OCI-LY7 (cell line): ENCODE results near the gene GTPBP4. TPM values are rescaled to one million over a fixed set of nuclear protein-coding genes. Genes with fewer than 3 reads are reported as not detected.

Source experiments
- BruUV-seq: library from RNA; stranded (reverse); fragments of 400-500 nt; replicated peaks from 2 replicates; lab custom pipeline; 2021; lab: Mats Ljungman, UMichigan
- CTCF ChIA-PET: fragments of 300-600 bp; sonication (Branson Sonifier 250); formaldehyde crosslinking; loops from one replicate; lab custom pipeline; 2022; ENCODE audit warnings: antibody characterized with exemption; ENCODE audit not compliant: unreplicated experiment; lab: Charles Lee
- POLR2A ChIA-PET: fragments of 300-600 bp; sonication (Branson Sonifier 250); formaldehyde crosslinking; loops from one replicate; lab custom pipeline; 2022; ENCODE audit warnings: antibody characterized with exemption; lab: Charles Lee
- DNase-seq: peaks from one replicate; pipeline ENCODE4 v3.0.0-alpha.2; 2015; ENCODE audit warnings: low spot score
- H2AFZ ChIP-seq: fragments of 200-600 bp; sonication (generic), shearing (Covaris generic); 2 replicates; pipeline ENCODE4 v1.6.1; 2014; ENCODE audit warnings: mild to moderate bottlenecking, antibody characterized with exemption, low read length, moderate library complexity
- H3K27ac ChIP-seq: fragments of 200-600 bp; sonication (generic); 2 replicates; pipeline ENCODE4 v1.5.1; 2014; ENCODE audit warnings: mixed run types, low read depth, mild to moderate bottlenecking, moderate library complexity, low read length, inconsistent platforms; ENCODE audit not compliant: poor library complexity, severe bottlenecking
- H3K36me3 ChIP-seq: fragments of 200-600 bp; sonication (generic); 2 replicates; pipeline ENCODE4 v1.6.1; 2014; ENCODE audit warnings: mild to moderate bottlenecking, antibody characterized with exemption, low read length, moderate library complexity, mixed read lengths; ENCODE audit not compliant: insufficient read depth
- H3K4me1 ChIP-seq: fragments of 200-600 bp; sonication (generic); 2 replicates; pipeline ENCODE4 v1.5.1; 2014; ENCODE audit warnings: mild to moderate bottlenecking, low read length; ENCODE audit not compliant: insufficient read depth, poor library complexity, severe bottlenecking
- H3K4me2 ChIP-seq: fragments of 200-600 bp; sonication (generic); 2 replicates; pipeline ENCODE4 v1.6.1; 2014; ENCODE audit warnings: mild to moderate bottlenecking, low read length
- H3K4me3 ChIP-seq: fragments of 200-600 bp; sonication (generic); 2 replicates; pipeline ENCODE4 v1.5.1; 2014; ENCODE audit warnings: mild to moderate bottlenecking, low read depth, low read length; ENCODE audit not compliant: poor library complexity, severe bottlenecking
- H3K79me2 ChIP-seq: fragments of 200-600 bp; sonication (generic); 2 replicates; pipeline ENCODE4 v1.6.1; 2016; ENCODE audit warnings: low read depth, mild to moderate bottlenecking, low read length, moderate library complexity, mixed read lengths; ENCODE audit not compliant: insufficient read depth
- H3K9me2 ChIP-seq: fragments of 200-600 bp; sonication (generic); 2 replicates; pipeline ENCODE4 v1.6.1; 2016; ENCODE audit warnings: mild to moderate bottlenecking, low read length, mixed read lengths; ENCODE audit not compliant: insufficient read depth
- H3K9me3 ChIP-seq: fragments of 200-600 bp; sonication (generic); 2 replicates; pipeline ENCODE4 v1.6.1; 2014; ENCODE audit warnings: mild to moderate bottlenecking, mixed run types, low read length, mixed read lengths
- H4K20me1 ChIP-seq: fragments of 200-600 bp; sonication (generic); 2 replicates; pipeline ENCODE4 v1.6.1; 2014; ENCODE audit warnings: mild to moderate bottlenecking, antibody characterized with exemption, low read length, moderate library complexity, mixed read lengths; ENCODE audit not compliant: insufficient read depth
- EZH2phosphoT487 ChIP-seq: fragments of 200-600 bp; sonication (generic); IDR thresholded peaks from 2 replicates; pipeline ENCODE4 v1.6.1; 2018; ENCODE audit warnings: low read depth, borderline replicate concordance, mild to moderate bottlenecking, mixed run types, antibody characterized with exemption, low read length, moderate library complexity, mixed read lengths
- intact Hi-C: fragments of 100-400 bp; cut with micrococcal nuclease; formaldehyde crosslinking; loops from one replicate; pipeline ENCODE4 v1.10.0; 2022; ENCODE audit not compliant: unreplicated experiment
- total RNA-seq, 2 experiments: library from RNA; depleted of rRNA in 1 of 2; stranded (reverse); fragments of >200 nt in 1 of 2; shearing (Covaris generic) in 1 of 2; gene quantifications; 2 replicates each; pipeline ENCODE4 v1.2.3, GENCODE V29; 2014 to 2022
- TF ChIP-seq, protein P1 (sequence below): fragments of 200-600 bp; sonication (generic); conservative IDR thresholded peaks from 2 replicates; pipeline ENCODE4 v1.5.1; 2014; ENCODE audit warnings: mild to moderate bottlenecking, antibody characterized with exemption, low read length, moderate library complexity, mixed read lengths

The GTPBP4 gene
- total RNA-seq, 2 experiments from 2014 or later, result 61.0 to 108 TPM

DNA sequence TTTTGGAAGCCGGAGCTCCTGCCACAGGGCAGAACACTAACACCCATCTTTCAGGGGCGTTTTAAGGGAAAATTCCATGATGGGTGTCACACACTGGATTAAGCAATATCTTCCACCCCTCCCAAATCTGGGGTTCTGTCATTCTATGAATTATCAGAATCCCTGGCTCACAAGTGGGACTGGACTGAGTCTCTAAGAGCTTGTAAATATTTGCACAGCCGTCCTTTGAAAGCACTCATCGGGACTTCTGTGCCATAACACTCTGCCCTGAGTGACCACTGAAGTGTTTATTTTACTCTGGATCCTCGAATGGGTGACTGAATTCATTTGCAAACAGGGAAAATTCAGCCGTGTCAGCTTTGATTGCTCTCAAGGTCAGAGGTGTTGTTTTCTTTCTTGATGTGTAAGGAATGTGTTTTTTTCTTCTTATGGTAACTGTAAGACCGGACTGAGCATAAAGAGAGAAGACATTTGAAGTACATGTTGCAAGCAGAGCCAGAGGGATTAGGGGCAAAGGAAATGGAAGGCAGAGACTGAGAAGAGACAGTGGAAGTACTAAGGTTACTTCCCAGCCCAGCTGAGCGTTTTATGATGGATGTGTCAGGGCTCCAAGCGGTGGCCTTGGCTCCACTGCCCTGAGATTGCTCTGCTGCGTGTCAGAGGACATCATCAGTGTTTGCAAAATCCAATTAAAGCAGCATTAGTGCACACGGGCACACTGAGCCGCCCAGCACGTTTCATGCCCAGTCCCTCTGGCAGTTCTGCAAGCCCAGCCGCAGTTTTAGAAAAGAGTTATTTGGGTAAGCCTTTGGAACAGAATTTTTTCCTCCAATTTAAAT lies 17.7 kb upstream of the GTPBP4 start:
- BruUV-seq, result no TSS peak
- Histone ChIP-seq H3K36me3 (no peaks in the 10 kb centered on the region), H3K4me1 (no peaks in the 10 kb centered on the region), H3K4me3 (no peak overlapping the region), H3K9me3 (no peaks in the 10 kb centered on the region), H3K79me2 (no peaks in the 10 kb centered on the region), H3K9me2 (no peaks in the 10 kb centered on the region), H3K4me2 (no peak overlapping the region), H3K27ac (no peak overlapping the region), H2AFZ (no peak overlapping the region), H4K20me1 (no peaks in the 10 kb centered on the region)
- no peak for TF ChIP-seq EZH2phosphoT487
- TF ChIP-seq, protein P1, sequence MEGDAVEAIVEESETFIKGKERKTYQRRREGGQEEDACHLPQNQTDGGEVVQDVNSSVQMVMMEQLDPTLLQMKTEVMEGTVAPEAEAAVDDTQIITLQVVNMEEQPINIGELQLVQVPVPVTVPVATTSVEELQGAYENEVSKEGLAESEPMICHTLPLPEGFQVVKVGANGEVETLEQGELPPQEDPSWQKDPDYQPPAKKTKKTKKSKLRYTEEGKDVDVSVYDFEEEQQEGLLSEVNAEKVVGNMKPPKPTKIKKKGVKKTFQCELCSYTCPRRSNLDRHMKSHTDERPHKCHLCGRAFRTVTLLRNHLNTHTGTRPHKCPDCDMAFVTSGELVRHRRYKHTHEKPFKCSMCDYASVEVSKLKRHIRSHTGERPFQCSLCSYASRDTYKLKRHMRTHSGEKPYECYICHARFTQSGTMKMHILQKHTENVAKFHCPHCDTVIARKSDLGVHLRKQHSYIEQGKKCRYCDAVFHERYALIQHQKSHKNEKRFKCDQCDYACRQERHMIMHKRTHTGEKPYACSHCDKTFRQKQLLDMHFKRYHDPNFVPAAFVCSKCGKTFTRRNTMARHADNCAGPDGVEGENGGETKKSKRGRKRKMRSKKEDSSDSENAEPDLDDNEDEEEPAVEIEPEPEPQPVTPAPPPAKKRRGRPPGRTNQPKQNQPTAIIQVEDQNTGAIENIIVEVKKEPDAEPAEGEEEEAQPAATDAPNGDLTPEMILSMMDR, result no peak
- intact Hi-C loops, result no loop called here
- CTCF ChIA-PET, result no interaction called here
- POLR2A ChIA-PET, result interaction anchor here (0.6 kb wide), 1 partner anchor 729 kb away, joined by 3 read pairs; no protein-coding TSS in a partner anchor
- no peak for DNase-seq

DNA sequence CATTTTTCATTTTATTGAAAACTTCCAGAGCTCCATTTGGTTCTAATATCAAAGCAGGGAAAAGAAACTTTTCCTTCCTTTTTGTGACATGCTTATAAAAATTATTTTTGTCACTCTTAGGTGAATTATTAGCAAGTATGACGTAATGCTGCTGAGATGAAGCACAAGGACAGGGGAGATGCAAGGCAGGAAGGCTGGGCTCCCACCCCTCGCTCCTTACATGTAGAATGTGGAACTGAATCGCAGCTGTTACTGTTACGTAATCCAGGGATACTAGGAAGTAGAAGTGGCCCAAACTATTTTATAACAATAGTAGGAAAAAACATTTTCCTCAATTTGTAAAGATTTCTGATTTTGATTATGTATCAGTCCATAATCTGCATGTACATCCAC lies 17.1 kb upstream of the GTPBP4 start:
- no peak for DNase-seq
- intact Hi-C loops, result no loop called here
- no peak overlapping the region for H2AFZ ChIP-seq
- CTCF ChIA-PET, result no interaction called here
- POLR2A ChIA-PET, result interaction anchor here (0.6 kb wide), 1 partner anchor 730 kb away, joined by 3 read pairs; no protein-coding TSS in a partner anchor
- no peak overlapping the region for H3K27ac ChIP-seq
- no peaks in the 10 kb centered on the region for H4K20me1 ChIP-seq
- H3K4me1 ChIP-seq, result no peaks in the 10 kb centered on the region
- no peaks in the 10 kb centered on the region for H3K36me3 ChIP-seq
- H3K9me2 ChIP-seq, result no peaks in the 10 kb centered on the region
- BruUV-seq, result no TSS peak
- no peak overlapping the region for H3K4me2 ChIP-seq
- no peak overlapping the region for H3K4me3 ChIP-seq
- H3K79me2 ChIP-seq, result no peaks in the 10 kb centered on the region
- H3K9me3 ChIP-seq, result no peaks in the 10 kb centered on the region
- TF ChIP-seq, protein P1, result no peak
- TF ChIP-seq EZH2phosphoT487, result no peak

DNA sequence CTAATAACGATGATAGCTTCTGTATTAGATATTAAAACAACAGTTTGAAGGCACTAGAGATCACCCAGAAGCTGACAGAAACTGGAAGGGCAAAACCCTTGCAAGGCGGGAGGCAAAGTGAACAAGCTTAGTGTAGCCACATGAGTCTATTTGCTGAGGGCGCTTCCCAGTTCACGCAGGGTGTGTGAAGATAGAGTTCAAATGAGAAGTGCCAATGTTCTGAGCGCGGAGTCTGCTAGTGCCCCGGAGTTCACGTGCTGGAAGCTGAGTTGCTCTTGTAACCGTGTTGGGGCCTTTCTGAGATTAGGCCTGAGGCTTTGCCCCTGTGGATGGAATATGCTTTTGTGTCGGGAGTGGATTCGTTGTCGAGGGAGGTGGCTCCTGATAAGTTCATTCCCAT lies 16.6 kb upstream of the GTPBP4 start:
- TF ChIP-seq EZH2phosphoT487, result no peak
- TF ChIP-seq, protein P1, result no peak

More for the DNA sequence above, 16.6 kb upstream of the GTPBP4 start:
- no TSS peak for BruUV-seq
- H3K9me3 ChIP-seq, result no peaks in the 10 kb centered on the region
- H2AFZ ChIP-seq, result no peak overlapping the region
- DNase-seq, result no peak
- H3K4me2 ChIP-seq, result no peak overlapping the region
- H3K4me3 ChIP-seq, result no peak overlapping the region
- no peaks in the 10 kb centered on the region for H3K9me2 ChIP-seq
- H3K36me3 ChIP-seq, result no peaks in the 10 kb centered on the region
- no peaks in the 10 kb centered on the region for H3K79me2 ChIP-seq
- POLR2A ChIA-PET, result no interaction called here
- no peak overlapping the region for H3K27ac ChIP-seq
- H3K4me1 ChIP-seq, result no peaks in the 10 kb centered on the region
- intact Hi-C loops, result no loop called here
- H4K20me1 ChIP-seq, result no peaks in the 10 kb centered on the region
- CTCF ChIA-PET, result no interaction called here
